HEK293 (cell line): ENCODE data around the gene ACAD8.

Source experiments
- CTCF ChIA-PET: fragments of 350-600 bp; formaldehyde crosslinking; extraction: SDS; loops from one replicate; lab custom pipeline; 2021; ENCODE audit warnings: antibody characterized with exemption; lab: Yijun Ruan, JAX
- POLR2A ChIA-PET: fragments of 300-600 bp; formaldehyde crosslinking; extraction: SDS; loops from one replicate; lab custom pipeline; 2020; ENCODE audit warnings: antibody characterized with exemption, inconsistent platforms; lab: Yijun Ruan, JAX
- H3K27ac ChIP-seq: fragments of 200-500 bp; sonication (Bioruptor generic); 2 replicates; pipeline ENCODE4 v1.5.1; 2014; ENCODE audit warnings: low read depth, low read length, control low read depth, inconsistent platforms; ENCODE audit errors: extremely low read depth
- H3K36me3 ChIP-seq, 2 experiments: fragments of 200-500 bp in 1 of 2; sonication (Bioruptor generic) in 1 of 2; 1 replicate in 1 of 2; 2 replicates in 1 of 2; pipeline ENCODE4 v1.5.1; 2014 to 2017; ENCODE audit warnings: inconsistent platforms in 2 of 2, low read length in 2 of 2; ENCODE audit not compliant: control insufficient read depth in 2 of 2, insufficient read depth in 1 of 2
- H3K4me1 ChIP-seq: fragments of 200-500 bp; sonication (Bioruptor generic); 2 replicates; pipeline ENCODE4 v1.5.1; 2014; ENCODE audit warnings: mild to moderate bottlenecking, low read length, inconsistent platforms; ENCODE audit not compliant: control insufficient read depth, insufficient read depth
- H3K4me3 ChIP-seq: 2 replicates; pipeline ENCODE4 v1.5.1; 2011; ENCODE audit warnings: low read depth, mild to moderate bottlenecking, control low read depth, low read length, moderate library complexity
- H3K9me3 ChIP-seq: fragments of 200-500 bp; sonication (Bioruptor generic); 2 replicates; pipeline ENCODE4 v1.5.1; 2014; ENCODE audit warnings: low read depth, low read length, inconsistent platforms; ENCODE audit not compliant: control insufficient read depth, insufficient read depth
- ATF2 ChIP-seq: fragments of 450-650 bp; formaldehyde crosslinking; IDR thresholded peaks from 2 replicates; pipeline ENCODE4 v1.5.1; 2016; ENCODE audit warnings: missing biosample characterization, missing genetic modification characterization, low read depth
- BCL11B ChIP-seq: fragments of 450-650 bp; formaldehyde crosslinking; IDR thresholded peaks from 2 replicates; pipeline ENCODE4 v1.5.1; 2016; ENCODE audit warnings: low read depth, missing biosample characterization, missing genetic modification characterization
- PRDM2 ChIP-seq: fragments of 450-650 bp; formaldehyde crosslinking; IDR thresholded peaks from 2 replicates; pipeline ENCODE4 v1.5.1; 2016; ENCODE audit warnings: missing biosample characterization, missing genetic modification characterization, borderline replicate concordance
- SP3 ChIP-seq: fragments of 450-650 bp; formaldehyde crosslinking; IDR thresholded peaks from 2 replicates; pipeline ENCODE4 v1.5.1; 2016; ENCODE audit warnings: missing biosample characterization, missing genetic modification characterization
- ZIC2 ChIP-seq: fragments of 450-650 bp; formaldehyde crosslinking; IDR thresholded peaks from 2 replicates; pipeline ENCODE4 v1.5.1; 2016; ENCODE audit warnings: missing biosample characterization, missing genetic modification characterization
- ZNF175 ChIP-seq: fragments of 450-650 bp; formaldehyde crosslinking; IDR thresholded peaks from 2 replicates; pipeline ENCODE4 v1.5.1; 2016; ENCODE audit warnings: missing biosample characterization, missing genetic modification characterization
- ZNF18 ChIP-seq: fragments of 450-650 bp; formaldehyde crosslinking; IDR thresholded peaks from 2 replicates; pipeline ENCODE4 v1.5.1; 2016; ENCODE audit warnings: missing biosample characterization, missing genetic modification characterization
- ZNF274 ChIP-seq, 2 experiments: fragments of 200-500 bp in 1 of 2; fragments of 450-650 bp in 1 of 2; sonication (Bioruptor generic) in 1 of 2; formaldehyde crosslinking in 1 of 2; IDR thresholded peaks; 2 replicates each; pipeline versions ENCODE4 v1.5.1 to v1.6.1; 2014 to 2016; ENCODE audit warnings: borderline replicate concordance in 1 of 2, inconsistent platforms in 1 of 2, low read length in 1 of 2, missing biosample characterization in 1 of 2, missing genetic modification characterization in 1 of 2
- ZNF398 ChIP-seq: fragments of 450-650 bp; formaldehyde crosslinking; IDR thresholded peaks from 2 replicates; pipeline ENCODE4 v1.5.1; 2017; ENCODE audit warnings: missing biosample characterization, missing genetic modification characterization
- ZNF416 ChIP-seq: fragments of 450-650 bp; formaldehyde crosslinking; IDR thresholded peaks from 2 replicates; pipeline ENCODE4 v1.5.1; 2016; ENCODE audit warnings: missing biosample characterization, missing genetic modification characterization
- ZNF449 ChIP-seq: fragments of 450-650 bp; formaldehyde crosslinking; IDR thresholded peaks from 2 replicates; pipeline ENCODE4 v1.5.1; 2017; ENCODE audit warnings: missing biosample characterization, mild to moderate bottlenecking, missing genetic modification characterization, moderate library complexity
- ZNF48 ChIP-seq: fragments of 450-650 bp; formaldehyde crosslinking; IDR thresholded peaks from 2 replicates; pipeline ENCODE4 v1.5.1; 2016; ENCODE audit warnings: missing biosample characterization, missing genetic modification characterization
- ZNF488 ChIP-seq: fragments of 450-650 bp; formaldehyde crosslinking; IDR thresholded peaks from 2 replicates; pipeline ENCODE4 v1.5.1; 2016; ENCODE audit warnings: missing biosample characterization, missing genetic modification characterization
- ZNF768 ChIP-seq: fragments of 450-650 bp; formaldehyde crosslinking; IDR thresholded peaks from 2 replicates; pipeline ENCODE4 v1.5.1; 2018; ENCODE audit warnings: missing biosample characterization, mild to moderate bottlenecking, missing genetic modification characterization
- ZNF777 ChIP-seq: fragments of 450-650 bp; formaldehyde crosslinking; IDR thresholded peaks from 2 replicates; pipeline ENCODE4 v1.5.1; 2017; ENCODE audit warnings: missing biosample characterization, missing genetic modification characterization, borderline replicate concordance
- ZSCAN5A ChIP-seq: fragments of 450-650 bp; formaldehyde crosslinking; IDR thresholded peaks from 2 replicates; pipeline ENCODE4 v1.5.1; 2016; ENCODE audit warnings: missing biosample characterization, missing genetic modification characterization

The ACAD8 gene

GRCh38 chr11:134260983-134261382 is 7.6 kb downstream of the ACAD8 start:
- no peak for TF ChIP-seq ZNF416 (tag by site-specific recombination)
- no peak for TF ChIP-seq ZIC2 (tag by site-specific recombination)
- no peak for TF ChIP-seq BCL11B (tag by site-specific recombination)
- no peak for TF ChIP-seq ZNF768
- TF ChIP-seq PRDM2, result no peak
- no peak for TF ChIP-seq ZNF777 (tag by site-specific recombination)
- TF ChIP-seq ZNF488 (tag by site-specific recombination), result no peak
- TF ChIP-seq ZNF18 (tag by site-specific recombination), result no peak
- TF ChIP-seq ZNF449 (tag by site-specific recombination), result no peak
- no peak for TF ChIP-seq ZNF274 (IDR thresholded peaks at IDR 0.05; ENCODE audit: low read length)
- no peak for TF ChIP-seq ZNF274 (tag by site-specific recombination; IDR thresholded peaks at IDR 0.05; ENCODE audit: borderline replicate concordance)
- no peak for TF ChIP-seq ZNF175
- no peak for TF ChIP-seq ZNF48 (tag by site-specific recombination)
- TF ChIP-seq ZSCAN5A, result no peak
- no peak for TF ChIP-seq SP3 (tag by site-specific recombination)
- no peak for TF ChIP-seq ZNF398
- TF ChIP-seq ATF2, result no peak
- CTCF ChIA-PET, result interaction anchor here (0.6 to 2.2 kb wide), 5 partner anchors 13 to 217 kb away, joined by 3 to 35 read pairs (median 3); partner anchors contain the start of gene GLB1L3
- Histone ChIP-seq H3K9me3 (no peaks in the 10 kb centered on the region), H3K4me1 (no peaks in the 10 kb centered on the region), H3K4me3 (no peak overlapping the region), H3K27ac (no peak overlapping the region), H3K36me3 (peaks cover 0 to 73% of the 10 kb centered on the region in 2 experiments; a peak in 2 of 3 replicates)
- POLR2A ChIA-PET, result interaction anchor here (1.7 kb wide), 1 partner anchor 12 kb away, joined by 4 read pairs; no protein-coding TSS in a partner anchor
